ENCODE measurements around the gene FANCG.

- TF ChIP-seq, protein P1, sequence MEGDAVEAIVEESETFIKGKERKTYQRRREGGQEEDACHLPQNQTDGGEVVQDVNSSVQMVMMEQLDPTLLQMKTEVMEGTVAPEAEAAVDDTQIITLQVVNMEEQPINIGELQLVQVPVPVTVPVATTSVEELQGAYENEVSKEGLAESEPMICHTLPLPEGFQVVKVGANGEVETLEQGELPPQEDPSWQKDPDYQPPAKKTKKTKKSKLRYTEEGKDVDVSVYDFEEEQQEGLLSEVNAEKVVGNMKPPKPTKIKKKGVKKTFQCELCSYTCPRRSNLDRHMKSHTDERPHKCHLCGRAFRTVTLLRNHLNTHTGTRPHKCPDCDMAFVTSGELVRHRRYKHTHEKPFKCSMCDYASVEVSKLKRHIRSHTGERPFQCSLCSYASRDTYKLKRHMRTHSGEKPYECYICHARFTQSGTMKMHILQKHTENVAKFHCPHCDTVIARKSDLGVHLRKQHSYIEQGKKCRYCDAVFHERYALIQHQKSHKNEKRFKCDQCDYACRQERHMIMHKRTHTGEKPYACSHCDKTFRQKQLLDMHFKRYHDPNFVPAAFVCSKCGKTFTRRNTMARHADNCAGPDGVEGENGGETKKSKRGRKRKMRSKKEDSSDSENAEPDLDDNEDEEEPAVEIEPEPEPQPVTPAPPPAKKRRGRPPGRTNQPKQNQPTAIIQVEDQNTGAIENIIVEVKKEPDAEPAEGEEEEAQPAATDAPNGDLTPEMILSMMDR (IDR thresholded peaks at IDR 0.05): no peak
- no peak for TF ChIP-seq POLR2A (IDR thresholded peaks at IDR 0.05)
These were observed 35.7 kb downstream of the FANCG start for GRCh38 chr9:35044071-35044470.

Measured in uterus (tissue), 2 donors.